Natural killer cell treated with Interleukin-12 subunit alpha and Interleukin-12 subunit beta and Interleukin-15 and Interleukin-18, amount 100 ng/mL, for 72 hours (primary cell): ENCODE data around the gene DENND1B. TPM values are rescaled to one million over a fixed set of nuclear protein-coding genes. Genes with fewer than 3 reads are reported as not detected.

Experiments
- ATAC-seq, 2 donors: fragments of 150-1000 bp; cut with Tn5 transposase in 1 of 2; sonication (Bioruptor Pico), chemical (Tn5 transposase) in 1 of 2; 2 replicates each; pipeline ENCODE4 v1.10.0; 2021
- DNase-seq: peaks from one replicate; pipeline ENCODE4 v3.0.0; 2022; ENCODE audit warnings: low spot score
- H3K27ac Mint-ChIP-seq, 2 donors: 1 replicate in 1 of 2; 2 replicates in 1 of 2; pipeline ENCODE4 v1.8.0; 2022; ENCODE audit warnings: mixed read lengths in 2 of 2, mild to moderate bottlenecking in 1 of 2, moderate library complexity in 1 of 2
- H3K27me3 Mint-ChIP-seq, 2 donors: 1 replicate in 1 of 2; 2 replicates in 1 of 2; pipeline ENCODE4 v1.8.0; 2022; ENCODE audit warnings: mixed read lengths in 2 of 2
- H3K36me3 Mint-ChIP-seq: one replicate; pipeline ENCODE4 v1.8.0; 2022; ENCODE audit warnings: mixed read lengths
- H3K4me1 Mint-ChIP-seq, 2 donors: 1 replicate in 1 of 2; 2 replicates in 1 of 2; pipeline ENCODE4 v1.8.0; 2022; ENCODE audit warnings: low read depth in 2 of 2, mixed read lengths in 2 of 2, mild to moderate bottlenecking in 1 of 2
- H3K4me3 Mint-ChIP-seq: one replicate; pipeline ENCODE4 v1.8.0; 2022; ENCODE audit warnings: mixed read lengths
- H3K9me3 Mint-ChIP-seq: 2 replicates; pipeline ENCODE4 v1.8.0; 2022; ENCODE audit warnings: mixed read lengths
- total RNA-seq, 2 donors: library from RNA; stranded (reverse); gene quantifications; one replicate each; pipeline ENCODE4 v1.2.3, GENCODE V29; 2022

The DENND1B gene
- total RNA-seq, 2 donors from 2014 or later, result 26.1 to 27.7 TPM

GRCh38 chr1:197798492-197798891 lies 23.2 kb upstream of the DENND1B start:
- peaks cover 37% of the 10 kb centered on the region for H3K36me3 Mint-ChIP-seq
- H3K27me3 Mint-ChIP-seq, result peaks cover 0 to 2% of the 10 kb centered on the region in 2 donors
- no peak overlapping the region for H3K27ac Mint-ChIP-seq
- H3K4me1 Mint-ChIP-seq, result no peaks in the 10 kb centered on the region
- DNase-seq, result no peak
- no peak for ATAC-seq
- H3K9me3 Mint-ChIP-seq, result peaks cover 25% of the 10 kb centered on the region
- no peak overlapping the region for H3K4me3 Mint-ChIP-seq

GRCh38 chr1:197797010-197797409 lies 21.7 kb upstream of the DENND1B start:
- DNase-seq (no peak), ATAC-seq (no peak)
- no peaks in the 10 kb centered on the region for H3K4me1 Mint-ChIP-seq
- H3K4me3 Mint-ChIP-seq, result no peak overlapping the region
- peaks cover 37% of the 10 kb centered on the region for H3K36me3 Mint-ChIP-seq
- peaks cover 0 to 2% of the 10 kb centered on the region in 2 donors for H3K27me3 Mint-ChIP-seq
- H3K9me3 Mint-ChIP-seq, result peaks cover 25% of the 10 kb centered on the region
- no peak overlapping the region for H3K27ac Mint-ChIP-seq

GRCh38 chr1:197788741-197789739 lies 13.8 kb upstream of the DENND1B start:
- Mint-ChIP-seq H3K27ac (no peak overlapping the region), H3K4me3 (no peak overlapping the region), H3K9me3 (no peaks in the 10 kb centered on the region), H3K4me1 (no peaks in the 10 kb centered on the region), H3K27me3 (no peaks in the 10 kb centered on the region), H3K36me3 (no peaks in the 10 kb centered on the region)
- no peak for DNase-seq
- ATAC-seq, result peak; percentile 49 to 71

GRCh38 chr1:197787623-197788536 lies 12.6 kb upstream of the DENND1B start:
- H3K4me1 Mint-ChIP-seq, result no peaks in the 10 kb centered on the region
- no peaks in the 10 kb centered on the region for H3K9me3 Mint-ChIP-seq
- DNase-seq, result no peak
- no peak overlapping the region for H3K4me3 Mint-ChIP-seq
- no peaks in the 10 kb centered on the region for H3K27me3 Mint-ChIP-seq
- no peak overlapping the region for H3K27ac Mint-ChIP-seq
- H3K36me3 Mint-ChIP-seq, result no peaks in the 10 kb centered on the region
- ATAC-seq, result peak; percentile 53 to 66

GRCh38 chr1:197787056-197787455 lies 11.8 kb upstream of the DENND1B start:
- no peaks in the 10 kb centered on the region for H3K36me3 Mint-ChIP-seq
- H3K9me3 Mint-ChIP-seq, result no peaks in the 10 kb centered on the region
- H3K27ac Mint-ChIP-seq, result no peak overlapping the region
- no peaks in the 10 kb centered on the region for H3K4me1 Mint-ChIP-seq
- no peak for ATAC-seq
- H3K4me3 Mint-ChIP-seq, result no peak overlapping the region
- no peak for DNase-seq
- H3K27me3 Mint-ChIP-seq, result no peaks in the 10 kb centered on the region

GRCh38 chr1:197786280-197786679 lies 11.0 kb upstream of the DENND1B start:
- Mint-ChIP-seq H3K9me3 (no peaks in the 10 kb centered on the region), H3K36me3 (no peaks in the 10 kb centered on the region), H3K27ac (no peak overlapping the region), H3K27me3 (no peaks in the 10 kb centered on the region), H3K4me1 (no peaks in the 10 kb centered on the region), H3K4me3 (no peak overlapping the region)
- ATAC-seq (no peak), DNase-seq (no peak)

GRCh38 chr1:197783510-197783948 lies 8.2 kb upstream of the DENND1B start:
- no peaks in the 10 kb centered on the region for H3K27me3 Mint-ChIP-seq
- H3K9me3 Mint-ChIP-seq, result no peaks in the 10 kb centered on the region
- ATAC-seq (no peak), DNase-seq (no peak)
- H3K4me3 Mint-ChIP-seq, result no peak overlapping the region
- H3K36me3 Mint-ChIP-seq, result no peaks in the 10 kb centered on the region
- H3K4me1 Mint-ChIP-seq, result peaks cover 9% of the 10 kb centered on the region in 2 donors
- no peak overlapping the region for H3K27ac Mint-ChIP-seq

GRCh38 chr1:197782722-197783360 lies 7.6 kb upstream of the DENND1B start:
- Mint-ChIP-seq H3K27ac (peak overlapping the region in 1 of 2 donors; percentile 57), H3K36me3 (no peaks in the 10 kb centered on the region), H3K27me3 (no peaks in the 10 kb centered on the region), H3K9me3 (no peaks in the 10 kb centered on the region), H3K4me1 (peaks cover 16% of the 10 kb centered on the region in 2 donors), H3K4me3 (no peak overlapping the region)
- ATAC-seq, result no peak
- no peak for DNase-seq

GRCh38 chr1:197781968-197782721 lies 6.9 kb upstream of the DENND1B start:
- Mint-ChIP-seq H3K27me3 (no peaks in the 10 kb centered on the region), H3K27ac (peak overlapping the region in 1 of 2 donors; percentile 57), H3K4me3 (no peak overlapping the region), H3K36me3 (no peaks in the 10 kb centered on the region), H3K4me1 (peaks cover 19 to 23% of the 10 kb centered on the region in 2 donors), H3K9me3 (no peaks in the 10 kb centered on the region)
- no peak for ATAC-seq
- DNase-seq, result no peak

- H3K9me3 Mint-ChIP-seq, result no peaks in the 10 kb centered on the region
- H3K4me3 Mint-ChIP-seq, result no peak overlapping the region
- peaks cover 31 to 36% of the 10 kb centered on the region in 2 donors for H3K4me1 Mint-ChIP-seq
- H3K27me3 Mint-ChIP-seq, result no peaks in the 10 kb centered on the region
- H3K36me3 Mint-ChIP-seq, result no peaks in the 10 kb centered on the region
- DNase-seq (no peak), ATAC-seq (no peak)
- peak overlapping the region in 1 of 2 donors; percentile 93 for H3K27ac Mint-ChIP-seq
Observed at GRCh38 chr1:197779921-197780320, 4.6 kb upstream of the DENND1B start.

- ATAC-seq (no peak), DNase-seq (no peak)
- Mint-ChIP-seq H3K36me3 (no peaks in the 10 kb centered on the region), H3K9me3 (no peaks in the 10 kb centered on the region), H3K4me1 (peaks cover 36 to 47% of the 10 kb centered on the region in 2 donors), H3K4me3 (peak overlapping the region; percentile 77), H3K27me3 (no peaks in the 10 kb centered on the region), H3K27ac (peak overlapping the region; percentile 93 to 99)
Observed at GRCh38 chr1:197778366-197778945, 3.2 kb upstream of the DENND1B start.

- Mint-ChIP-seq H3K27me3 (no peaks in the 10 kb centered on the region), H3K4me3 (peak overlapping the region; percentile 89), H3K36me3 (no peaks in the 10 kb centered on the region), H3K27ac (peak overlapping the region; percentile 99), H3K9me3 (no peaks in the 10 kb centered on the region), H3K4me1 (peaks cover 52 to 66% of the 10 kb centered on the region in 2 donors)
- ATAC-seq (peak; percentile 70 to 71), DNase-seq (peak; percentile 64)
Observed at GRCh38 chr1:197776351-197777105, 1.2 kb upstream of the DENND1B start.
